Liver (tissue), 9 donors: Measurements from ENCODE around the gene RNASE4. TPM values are rescaled to one million over a fixed set of nuclear protein-coding genes. Genes with fewer than 3 reads are reported as not detected.

Source experiments
- DNase-seq: peaks from one replicate; pipeline ENCODE4 v3.0.0-alpha.2; 2017; ENCODE audit warnings: low spot score
- H3K27ac ChIP-seq, 2 donors: one replicate each; pipeline ENCODE4 v1.7.0; 2013; ENCODE audit warnings: inconsistent platforms in 2 of 2, low read length in 2 of 2, control low read depth in 1 of 2, low read depth in 1 of 2, mild to moderate bottlenecking in 1 of 2
- H3K27me3 ChIP-seq, 4 donors: one replicate each; pipeline versions ENCODE4 v1.6.1 to v1.7.0; 2013; ENCODE audit warnings: low read length in 3 of 4, inconsistent platforms in 1 of 4, mild to moderate bottlenecking in 1 of 4, moderate library complexity in 1 of 4; ENCODE audit not compliant: control insufficient read depth in 4 of 4, insufficient read depth in 4 of 4
- H3K36me3 ChIP-seq, 4 donors: one replicate each; pipeline versions ENCODE4 v1.6.1 to v1.7.0; 2013; ENCODE audit warnings: low read length in 3 of 4, mild to moderate bottlenecking in 3 of 4, low read depth in 1 of 4, moderate library complexity in 1 of 4; ENCODE audit not compliant: control insufficient read depth in 4 of 4, insufficient read depth in 3 of 4
- H3K4me1 ChIP-seq, 4 donors: one replicate each; pipeline versions ENCODE4 v1.6.1 to v1.7.0; 2013; ENCODE audit warnings: low read length in 3 of 4, mild to moderate bottlenecking in 3 of 4, moderate library complexity in 1 of 4; ENCODE audit not compliant: control insufficient read depth in 4 of 4, insufficient read depth in 4 of 4
- H3K4me3 ChIP-seq, 3 donors: one replicate each; pipeline versions ENCODE4 v1.6.1 to v1.7.0; 2013; ENCODE audit warnings: low read length in 3 of 3, control low read depth in 1 of 3, low read depth in 1 of 3, mild to moderate bottlenecking in 1 of 3
- H3K9ac ChIP-seq, 2 donors: one replicate each; pipeline ENCODE4 v1.7.0; 2013; ENCODE audit warnings: low read length in 2 of 2, mild to moderate bottlenecking in 2 of 2, moderate library complexity in 2 of 2, control low read depth in 1 of 2, low read depth in 1 of 2
- H3K9me3 ChIP-seq, 4 donors: one replicate each; pipeline versions ENCODE4 v1.6.1 to v1.7.0; 2013; ENCODE audit warnings: low read length in 3 of 4; ENCODE audit not compliant: control insufficient read depth in 4 of 4
- CTCF ChIP-seq: fragments of 150-350 bp; IDR thresholded peaks from 2 replicates; pipeline ENCODE4 v1.5.1; 2017; ENCODE audit warnings: improper control_type of control experiment, low read depth, low read length; ENCODE audit not compliant: missing input control
- FOXA1 ChIP-seq: IDR thresholded peaks from 2 replicates; pipeline ENCODE4 v1.6.1; 2016; ENCODE audit warnings: antibody characterized with exemption
- FOXA2 ChIP-seq: IDR thresholded peaks from 2 replicates; pipeline ENCODE4 v1.6.1; 2016; ENCODE audit warnings: antibody characterized with exemption
- GABPA ChIP-seq, 2 donors: IDR thresholded peaks in 1 of 2; conservative IDR thresholded peaks in 1 of 2; 2 replicates each; pipeline ENCODE4 v1.6.1; 2016; ENCODE audit warnings: antibody characterized with exemption in 2 of 2, mild to moderate bottlenecking in 1 of 2, moderate library complexity in 1 of 2
- HNF4G ChIP-seq: IDR thresholded peaks from 2 replicates; pipeline ENCODE4 v1.6.1; 2016; ENCODE audit warnings: antibody characterized with exemption
- JUND ChIP-seq, 2 donors: IDR thresholded peaks; 2 replicates each; pipeline ENCODE4 v1.6.1; 2016; ENCODE audit warnings: antibody characterized with exemption in 2 of 2
- NR2F2 ChIP-seq: IDR thresholded peaks from 2 replicates; pipeline ENCODE4 v1.6.1; 2016; ENCODE audit warnings: antibody characterized with exemption
- REST ChIP-seq: IDR thresholded peaks from 2 replicates; pipeline ENCODE4 v1.6.1; 2016; ENCODE audit warnings: antibody characterized with exemption, mild to moderate bottlenecking
- RXRA ChIP-seq, 2 donors: IDR thresholded peaks; 2 replicates each; pipeline ENCODE4 v1.6.1; 2017 to 2018; ENCODE audit warnings: antibody characterized with exemption in 2 of 2, mild to moderate bottlenecking in 1 of 2
- SP1 ChIP-seq: IDR thresholded peaks from 2 replicates; pipeline ENCODE4 v1.6.1; 2018; ENCODE audit warnings: antibody characterized with exemption, mild to moderate bottlenecking
- ZBTB33 ChIP-seq: IDR thresholded peaks from 2 replicates; pipeline ENCODE4 v1.6.1; 2016; ENCODE audit warnings: antibody characterized with exemption
- WGBS: extraction: QIAGEN DNeasy Blood & Tissue Kit; methylation state at CpG from one replicate; pipeline ENCODE4 v1.1.7; 2013; 5-methylcytosine and 5-hydroxymethylcytosine counted together
- polyA plus RNA-seq, 2 donors: library from polyadenylated mRNA; stranded (reverse) in 1 of 2; unstranded in 1 of 2; fragments of 200-250 nt in 1 of 2; fragments of >200 nt in 1 of 2; fragmentation: Nextera tagmentation in 1 of 2; extraction: Ambion mirVana in 1 of 2; gene quantifications; one replicate each; pipeline versions ENCODE4 v1.2.1 to v1.2.3, GENCODE V29; 2013 to 2015
- total RNA-seq, 2 donors: library from RNA; depleted of rRNA; stranded (reverse); fragments of >200 nt; gene quantifications; one replicate each; pipeline ENCODE4 v1.2.3, GENCODE V29; 2014
- TF ChIP-seq, protein P1 (sequence below): IDR thresholded peaks from 2 replicates; pipeline ENCODE4 v1.6.1; 2016; ENCODE audit warnings: antibody characterized with exemption
- donor health status: healthy.
- donor health status: healthy.
- donor health status: healthy.
- donor health status: healthy.
- donor health status: healthy.

RNASE4 gene
- total and polyA plus RNA-seq, 4 donors, result 129 to 319 (median 184) TPM

DNA sequence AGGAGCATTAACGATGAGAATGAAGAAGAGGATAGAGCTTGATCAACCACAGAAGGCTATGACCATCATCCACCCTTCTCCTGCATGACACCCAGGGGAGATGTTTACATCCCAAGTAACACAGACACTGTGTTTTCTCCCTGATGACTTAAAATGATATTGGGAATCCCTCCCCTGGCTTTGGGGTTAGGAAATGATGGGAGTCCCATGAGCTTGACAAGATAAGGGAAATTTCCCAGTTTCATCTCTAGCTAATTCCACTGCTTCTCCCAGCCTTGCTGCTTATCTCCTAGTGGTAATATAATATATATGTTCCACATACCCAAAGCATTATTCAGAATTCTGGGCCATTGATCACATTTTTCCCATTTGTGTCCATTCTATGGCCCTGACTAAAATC is 38.9 kb upstream of the RNASE4 start:
- H3K9ac ChIP-seq, result no peak overlapping the region
- no peaks in the 10 kb centered on the region for H3K4me1 ChIP-seq
- H3K36me3 ChIP-seq, result no peaks in the 10 kb centered on the region
- H3K27ac ChIP-seq, result no peak overlapping the region
- no peak overlapping the region for H3K4me3 ChIP-seq
- WGBS, result 86% methylated on average over 1 of the region's 1 CpG
- no peak for DNase-seq
- no peak for TF ChIP-seq NR2F2
- no peak for TF ChIP-seq RXRA (IDR thresholded peaks at IDR 0.05)
- TF ChIP-seq FOXA1, result no peak
- TF ChIP-seq ZBTB33, result no peak
- TF ChIP-seq GABPA (IDR thresholded peaks at IDR 0.05 in 1 of 2, conservative IDR thresholded peaks at IDR 0.05 in 1 of 2), result no peak
- no peak for TF ChIP-seq SP1
- no peak for TF ChIP-seq HNF4G
- TF ChIP-seq FOXA2, result no peak
- H3K9me3 ChIP-seq, result no peaks in the 10 kb centered on the region
- H3K27me3 ChIP-seq, result no peaks in the 10 kb centered on the region

- Histone ChIP-seq H3K9ac (no peak overlapping the region), H3K4me1 (no peaks in the 10 kb centered on the region), H3K27ac (no peak overlapping the region), H3K27me3 (peaks cover 0 to 27% (median 11%) of the 10 kb centered on the region in 4 donors), H3K4me3 (no peak overlapping the region), H3K36me3 (no peaks in the 10 kb centered on the region), H3K9me3 (no peaks in the 10 kb centered on the region)
- no peak for DNase-seq
- WGBS, result 5% methylated on average over 39 of the region's 39 CpGs
- TF ChIP-seq, protein P1, sequence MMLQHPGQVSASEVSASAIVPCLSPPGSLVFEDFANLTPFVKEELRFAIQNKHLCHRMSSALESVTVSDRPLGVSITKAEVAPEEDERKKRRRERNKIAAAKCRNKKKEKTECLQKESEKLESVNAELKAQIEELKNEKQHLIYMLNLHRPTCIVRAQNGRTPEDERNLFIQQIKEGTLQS, result no peak
- TF ChIP-seq GABPA (IDR thresholded peaks at IDR 0.05 in 1 of 2, conservative IDR thresholded peaks at IDR 0.05 in 1 of 2), result no peak
- TF ChIP-seq ZBTB33, result no peak
- no peak for TF ChIP-seq SP1
- TF ChIP-seq CTCF, result no peak
- TF ChIP-seq JUND (IDR thresholded peaks at IDR 0.05), result no peak
- no peak for TF ChIP-seq REST
Measured at GRCh38 chr14:20652996-20653975, 31.1 kb upstream of the RNASE4 start.
